Dedifferentiated amniotic fluid mesenchymal stem cell (primary cell): ENCODE results near the gene TUBB2B.
"Not testable (repeated sequence)": the region's sequence is repeated elsewhere in the genome, so short reads cannot be mapped to it uniquely, and the experiment has no call there.

Experiments
- DNase-seq: peaks from one replicate; pipeline ENCODE4 v3.0.0-alpha.2; 2016; ENCODE audit errors: extremely low spot score

Gene TUBB2B

GRCh38 chr6:3258201-3258600 lies 30.7 kb upstream of the TUBB2B start:
- no peak for DNase-seq

- no peak for DNase-seq
Observed at GRCh38 chr6:3253597-3253961, 26.1 kb upstream of the TUBB2B start.

- DNase-seq = no peak
Observed at GRCh38 chr6:3252861-3253596, 25.6 kb upstream of the TUBB2B start.

GRCh38 chr6:3252369-3252768 lies 24.9 kb upstream of the TUBB2B start:
- DNase-seq = no peak

- peak; percentile 83 for DNase-seq
Observed at GRCh38 chr6:3251462-3252314, 24.2 kb upstream of the TUBB2B start.

- no peak for DNase-seq
Observed at GRCh38 chr6:3250231-3250675, 22.8 kb upstream of the TUBB2B start.

GRCh38 chr6:3249821-3250220 lies 22.4 kb upstream of the TUBB2B start:
- no peak for DNase-seq

- peak; percentile 86 for DNase-seq
Observed at GRCh38 chr6:3247255-3248146, 20.0 kb upstream of the TUBB2B start.

- no peak for DNase-seq
Observed at GRCh38 chr6:3245216-3245615, 17.8 kb upstream of the TUBB2B start.

- DNase-seq = not testable (repeated sequence)
Observed at GRCh38 chr6:3244832-3245161, 17.3 kb upstream of the TUBB2B start.

- DNase-seq = no peak
Observed at GRCh38 chr6:3244003-3244831, 16.8 kb upstream of the TUBB2B start.

GRCh38 chr6:3242768-3243167 lies 15.3 kb upstream of the TUBB2B start:
- no peak for DNase-seq

- not testable (repeated sequence) for DNase-seq
Observed at GRCh38 chr6:3241745-3242144, 14.3 kb upstream of the TUBB2B start.

- no peak for DNase-seq
Observed at GRCh38 chr6:3240595-3240994, 13.1 kb upstream of the TUBB2B start.

- no peak for DNase-seq
Observed at GRCh38 chr6:3239110-3239830, 11.8 kb upstream of the TUBB2B start.

GRCh38 chr6:3237761-3238662 lies 10.6 kb upstream of the TUBB2B start:
- no peak for DNase-seq

- no peak for DNase-seq
Observed at GRCh38 chr6:3236005-3236404, 8.6 kb upstream of the TUBB2B start.

- DNase-seq = no peak
Observed at GRCh38 chr6:3235486-3235885, 8.0 kb upstream of the TUBB2B start.

GRCh38 chr6:3233904-3234303 lies 6.5 kb upstream of the TUBB2B start:
- DNase-seq = no peak

- DNase-seq = no peak
Observed at GRCh38 chr6:3233321-3233720, 5.9 kb upstream of the TUBB2B start.
